Measurements from ENCODE around the gene TSNAXIP1.

Gene TSNAXIP1

DNA sequence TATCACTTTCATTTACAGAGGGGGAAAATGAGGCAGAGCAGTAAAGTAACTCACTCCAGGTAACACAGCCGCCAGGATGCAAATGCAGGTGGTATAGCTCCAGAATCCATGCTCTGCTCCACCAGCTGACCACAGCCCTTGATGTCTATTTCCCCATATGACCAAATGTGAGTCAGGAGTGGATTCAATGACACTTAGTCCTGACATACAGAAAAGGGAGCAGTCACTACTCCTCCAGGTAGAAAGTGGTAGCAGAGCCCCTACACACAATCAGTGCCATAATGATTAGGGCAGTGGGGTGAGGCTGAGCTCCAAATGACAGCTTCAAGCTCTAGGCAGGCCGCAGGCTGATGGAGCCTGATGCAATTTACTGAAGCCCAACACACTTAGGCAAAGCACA is 44.3 kb upstream of the TSNAXIP1 start:
- no peak for TF ChIP-seq CTCF (IDR thresholded peaks at IDR 0.05; ENCODE audit: low read depth, low read length, missing control alignments)
- H3K4me3 ChIP-seq (ENCODE audit: low read depth, low read length): no peak overlapping the region
- DNase-seq (ENCODE audit: low read depth): no peak

DNA sequence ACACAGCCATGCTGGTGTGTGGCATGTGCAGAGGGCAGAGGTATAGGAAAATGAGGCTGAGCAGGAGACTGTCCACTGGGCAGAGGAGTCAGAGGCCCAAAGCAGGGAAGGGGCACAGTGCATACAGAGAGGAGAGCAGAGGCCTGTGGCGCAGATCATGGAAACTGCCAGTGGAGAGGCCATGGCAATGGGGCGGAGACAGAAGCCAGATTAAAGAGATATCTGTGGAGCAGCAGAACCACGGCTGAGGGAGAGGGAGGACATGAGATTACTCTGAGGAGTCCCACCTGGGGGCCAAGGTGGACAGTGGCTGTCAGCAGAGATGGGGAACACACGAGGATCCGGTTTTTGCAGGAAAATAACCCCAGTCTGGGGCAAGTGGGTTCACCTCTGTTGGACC is 43.6 kb upstream of the TSNAXIP1 start:
- no peak for DNase-seq (ENCODE audit: low read depth)
- TF ChIP-seq CTCF (IDR thresholded peaks at IDR 0.05; ENCODE audit: low read depth, low read length, missing control alignments): no peak
- H3K4me3 ChIP-seq (ENCODE audit: low read depth, low read length): no peak overlapping the region

DNA sequence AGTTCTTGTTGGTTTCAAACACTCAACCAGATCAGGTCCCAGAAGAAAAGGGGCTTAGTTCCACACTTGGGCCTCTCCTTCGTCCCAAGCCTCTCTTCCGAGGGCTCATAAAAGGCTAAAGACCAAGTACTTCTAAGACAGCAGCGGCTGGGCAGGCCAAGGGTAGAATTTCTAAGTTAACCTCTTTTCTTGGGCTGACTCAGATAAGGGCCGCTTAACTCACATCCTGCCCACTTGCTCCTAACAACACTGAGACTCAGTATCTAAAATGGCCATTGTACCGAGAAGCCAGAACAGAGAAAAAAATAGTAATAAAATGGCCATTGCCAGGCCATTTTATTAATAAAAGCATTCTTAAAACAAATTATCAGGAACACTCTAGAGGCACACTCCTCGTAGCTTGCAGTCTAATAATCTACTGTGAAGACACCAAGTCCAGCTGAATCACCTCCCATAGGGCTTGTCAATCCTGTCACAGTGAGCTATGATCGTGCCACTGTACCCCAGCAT is 42.5 kb upstream of the TSNAXIP1 start:
- no peak for DNase-seq (ENCODE audit: low read depth)
- H3K4me3 ChIP-seq (ENCODE audit: low read depth, low read length): no peak overlapping the region
- TF ChIP-seq CTCF (IDR thresholded peaks at IDR 0.05; ENCODE audit: low read depth, low read length, missing control alignments): no peak

- H3K4me3 ChIP-seq (ENCODE audit: low read depth, low read length): no peak overlapping the region
- no peak for TF ChIP-seq CTCF (IDR thresholded peaks at IDR 0.05; ENCODE audit: low read depth, low read length, missing control alignments)
- DNase-seq (ENCODE audit: low read depth): no peak
These were observed 40.4 kb upstream of the TSNAXIP1 start for GRCh38 chr16:67766291-67766690.

GRCh38 chr16:67767953-67768352 is 38.7 kb upstream of the TSNAXIP1 start:
- no peak for TF ChIP-seq CTCF (IDR thresholded peaks at IDR 0.05; ENCODE audit: low read depth, low read length, missing control alignments)
- no peak overlapping the region for H3K4me3 ChIP-seq (ENCODE audit: low read depth, low read length)
- DNase-seq (ENCODE audit: low read depth): no peak

- TF ChIP-seq CTCF (IDR thresholded peaks at IDR 0.05; ENCODE audit: low read depth, low read length, missing control alignments): no peak
- no peak overlapping the region for H3K4me3 ChIP-seq (ENCODE audit: low read depth, low read length)
- no peak for DNase-seq (ENCODE audit: low read depth)
These were observed 36.2 kb upstream of the TSNAXIP1 start for GRCh38 chr16:67770346-67770991.

GRCh38 chr16:67773099-67773498 is 33.6 kb upstream of the TSNAXIP1 start:
- TF ChIP-seq CTCF (IDR thresholded peaks at IDR 0.05; ENCODE audit: low read depth, low read length, missing control alignments): no peak
- no peak for DNase-seq (ENCODE audit: low read depth)
- no peak overlapping the region for H3K4me3 ChIP-seq (ENCODE audit: low read depth, low read length)

All from GM12864 (cell line).